Kidney (tissue), 14 donors: ENCODE measurements around the gene PPARG. TPM values are rescaled to one million over a fixed set of nuclear protein-coding genes. Genes with fewer than 3 reads are reported as not detected.
"Not testable (repeated sequence)": the region's sequence is repeated elsewhere in the genome, so short reads cannot be mapped to it uniquely, and the experiment has no call there.

Source experiments
- DNase-seq, 5 donors: peaks; one replicate each; pipeline ENCODE4 v3.0.0-alpha.2; 2013 to 2020
- FAIRE-seq: peaks from 2 replicates; lab custom pipeline; 2012; peaks lifted over from hg19 to GRCh38; lab: Jason Lieb, UNC
- H3K27ac ChIP-seq, 2 donors: one replicate each; pipeline ENCODE4 v1.7.0; 2013; ENCODE audit warnings: low read depth in 2 of 2, low read length in 2 of 2, inconsistent platforms in 1 of 2
- H3K27me3 ChIP-seq: one replicate; pipeline ENCODE4 v1.7.1; 2013; ENCODE audit warnings: low read length, inconsistent platforms; ENCODE audit not compliant: control insufficient read depth, insufficient read depth
- H3K36me3 ChIP-seq, 3 donors: one replicate each; pipeline versions ENCODE4 v1.7.0 to v1.7.1; 2013; ENCODE audit warnings: low read length in 3 of 3, control low read depth in 1 of 3, inconsistent platforms in 1 of 3; ENCODE audit not compliant: insufficient read depth in 3 of 3, control insufficient read depth in 2 of 3
- H3K4me1 ChIP-seq, 3 donors: one replicate each; pipeline versions ENCODE4 v1.7.0 to v1.7.1; 2013; ENCODE audit warnings: low read length in 3 of 3, inconsistent platforms in 1 of 3, low read depth in 1 of 3; ENCODE audit not compliant: control insufficient read depth in 2 of 3, insufficient read depth in 2 of 3
- H3K4me3 ChIP-seq, 3 donors: one replicate each; pipeline versions ENCODE4 v1.7.0 to v1.8.1; 2013; ENCODE audit warnings: low read length in 3 of 3, control low read depth in 1 of 3, inconsistent platforms in 1 of 3
- H3K9ac ChIP-seq, 3 donors: one replicate each; pipeline versions ENCODE4 v1.7.0 to v1.7.1; 2013; ENCODE audit warnings: low read length in 3 of 3, control low read depth in 1 of 3, inconsistent platforms in 1 of 3
- H3K9me3 ChIP-seq, 3 donors: one replicate each; pipeline versions ENCODE4 v1.7.0 to v1.7.1; 2013; ENCODE audit warnings: low read length in 3 of 3, control low read depth in 1 of 3, inconsistent platforms in 1 of 3; ENCODE audit not compliant: control insufficient read depth in 2 of 3, insufficient read depth in 1 of 3
- intact Hi-C: fragments of 100-400 bp; cut with DNase I; formaldehyde crosslinking; loops from one replicate; pipeline ENCODE4 v1.11.1; 2022
- polyA plus RNA-seq: library from polyadenylated mRNA; stranded (reverse); fragments of 350-450 nt; fragmentation: Illumina TruSeq; extraction: RNeasy Lipid Tissue Mini Kit (QIAGEN cat#74804); gene quantifications from one replicate; pipeline ENCODE4 v1.2.3, GENCODE V29; 2014; ENCODE audit warnings: low read depth, low replicate concordance; ENCODE audit not compliant: insufficient read depth
- total RNA-seq: library from RNA; stranded (reverse); fragmentation: NEBNext Ultra II Directional; extraction: Animal tissue kit (Norgen Biotek cat#: 25700); gene quantifications from one replicate; pipeline ENCODE4 v1.2.1, GENCODE V29; 2021
- TF ChIP-seq, protein P1 (sequence below): IDR thresholded peaks from 3 replicates; pipeline ENCODE4 v1.5.1; 2012; ENCODE audit warnings: mild to moderate bottlenecking, moderate library complexity, borderline replicate concordance; ENCODE audit not compliant: insufficient read depth; ENCODE audit errors: extremely low read depth
- donor health status: control.
- donor health status: control.
- donor health status: control.
- donor health status: control.
- donor health status: control.
- donor health status: DM: yes; HTN: yes; CAD: no.
- donor health status: Normal renal cell carcinoma (clear cell type).

Gene PPARG
- total and polyA plus RNA-seq, 2 donors from 2014 or later, result 19.0 to 19.2 TPM

DNA sequence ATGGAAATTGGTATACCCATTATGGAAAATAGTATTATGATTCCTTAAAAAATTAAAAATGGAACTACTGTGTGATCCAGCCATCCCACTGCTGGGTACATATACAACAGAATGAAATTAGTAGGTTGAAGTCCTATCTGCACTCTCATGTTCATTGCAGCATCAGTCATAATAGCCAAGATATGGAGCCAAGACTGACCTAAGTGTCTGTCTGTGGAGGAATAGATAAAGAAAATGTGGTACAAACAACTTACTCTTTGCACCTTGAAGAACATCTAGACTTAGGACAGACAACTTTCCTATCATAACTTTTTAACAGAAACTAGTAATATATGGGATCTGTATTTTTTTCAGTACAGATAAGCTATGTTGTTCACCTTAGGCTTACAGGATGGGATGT, 30.0 kb upstream of the PPARG start:
- Histone ChIP-seq H3K4me3 (no peak overlapping the region), H3K27ac (no peak overlapping the region), H3K9me3 (no peaks in the 10 kb centered on the region), H3K4me1 (no peaks in the 10 kb centered on the region), H3K27me3 (no peaks in the 10 kb centered on the region), H3K36me3 (no peaks in the 10 kb centered on the region), H3K9ac (no peak overlapping the region)
- DNase-seq (no peak), FAIRE-seq (no peak)
- intact Hi-C loops, result no loop called here
- TF ChIP-seq, protein P1, sequence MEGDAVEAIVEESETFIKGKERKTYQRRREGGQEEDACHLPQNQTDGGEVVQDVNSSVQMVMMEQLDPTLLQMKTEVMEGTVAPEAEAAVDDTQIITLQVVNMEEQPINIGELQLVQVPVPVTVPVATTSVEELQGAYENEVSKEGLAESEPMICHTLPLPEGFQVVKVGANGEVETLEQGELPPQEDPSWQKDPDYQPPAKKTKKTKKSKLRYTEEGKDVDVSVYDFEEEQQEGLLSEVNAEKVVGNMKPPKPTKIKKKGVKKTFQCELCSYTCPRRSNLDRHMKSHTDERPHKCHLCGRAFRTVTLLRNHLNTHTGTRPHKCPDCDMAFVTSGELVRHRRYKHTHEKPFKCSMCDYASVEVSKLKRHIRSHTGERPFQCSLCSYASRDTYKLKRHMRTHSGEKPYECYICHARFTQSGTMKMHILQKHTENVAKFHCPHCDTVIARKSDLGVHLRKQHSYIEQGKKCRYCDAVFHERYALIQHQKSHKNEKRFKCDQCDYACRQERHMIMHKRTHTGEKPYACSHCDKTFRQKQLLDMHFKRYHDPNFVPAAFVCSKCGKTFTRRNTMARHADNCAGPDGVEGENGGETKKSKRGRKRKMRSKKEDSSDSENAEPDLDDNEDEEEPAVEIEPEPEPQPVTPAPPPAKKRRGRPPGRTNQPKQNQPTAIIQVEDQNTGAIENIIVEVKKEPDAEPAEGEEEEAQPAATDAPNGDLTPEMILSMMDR, result no peak

DNA sequence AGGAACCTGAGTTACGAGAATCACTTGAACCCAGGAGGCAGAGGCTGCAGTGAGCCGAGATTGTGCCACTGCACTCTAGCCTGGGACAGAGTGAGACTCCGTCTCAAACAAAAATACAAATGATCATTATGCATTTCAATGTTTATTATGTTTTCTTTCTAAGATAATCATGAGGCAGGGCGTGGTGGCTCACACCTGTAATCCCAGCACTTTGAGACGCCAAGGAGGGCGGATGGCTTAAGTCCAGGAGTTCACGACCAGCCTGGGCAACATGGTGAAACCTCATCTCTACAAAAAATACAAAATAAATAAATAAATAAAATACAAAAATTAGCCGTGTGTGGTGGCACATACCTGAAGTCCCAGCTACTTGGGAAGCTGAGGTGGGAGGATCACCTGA, 26.7 kb upstream of the PPARG start:
- intact Hi-C loops, H3K36me3 ChIP-seq, DNase-seq, H3K27me3 ChIP-seq, H3K4me3 ChIP-seq, H3K4me1 ChIP-seq, H3K9ac ChIP-seq, H3K9me3 ChIP-seq, H3K27ac ChIP-seq, FAIRE-seq: not testable (repeated sequence)

DNA sequence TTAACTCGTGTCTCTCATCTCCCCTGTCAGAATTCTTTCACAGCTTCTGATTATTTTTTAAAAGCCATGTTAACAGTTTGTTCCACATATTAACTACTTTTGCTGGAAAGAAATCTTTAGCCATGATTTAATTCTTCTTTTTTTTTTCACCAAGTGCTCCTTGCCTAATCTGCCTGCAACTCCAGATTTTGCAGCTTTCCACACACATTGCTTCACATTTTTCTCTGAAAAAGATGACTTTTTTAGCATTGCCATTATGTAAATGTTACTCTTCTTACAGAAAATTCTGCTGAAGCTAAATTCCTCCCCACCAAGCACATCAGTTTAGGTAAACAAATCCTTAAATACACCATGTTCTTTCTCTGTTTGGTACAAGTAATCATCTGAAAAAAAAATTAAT, 23.4 kb upstream of the PPARG start:
- intact Hi-C loops, result no loop called here
- Histone ChIP-seq H3K27me3 (no peaks in the 10 kb centered on the region), H3K36me3 (no peaks in the 10 kb centered on the region), H3K27ac (no peak overlapping the region), H3K9me3 (no peaks in the 10 kb centered on the region), H3K4me1 (no peaks in the 10 kb centered on the region), H3K9ac (no peak overlapping the region), H3K4me3 (no peak overlapping the region)
- TF ChIP-seq, protein P1, result no peak
- FAIRE-seq (no peak), DNase-seq (no peak)

GRCh38 chr3:12266038-12266437, 22.8 kb upstream of the PPARG start:
- no peak overlapping the region for H3K4me3 ChIP-seq
- H3K36me3 ChIP-seq, result no peaks in the 10 kb centered on the region
- no peak for FAIRE-seq
- H3K27ac ChIP-seq, result no peak overlapping the region
- intact Hi-C loops, result no loop called here
- TF ChIP-seq, protein P1, result no peak
- no peaks in the 10 kb centered on the region for H3K9me3 ChIP-seq
- DNase-seq, result no peak
- H3K27me3 ChIP-seq, result no peaks in the 10 kb centered on the region
- H3K4me1 ChIP-seq, result no peaks in the 10 kb centered on the region
- no peak overlapping the region for H3K9ac ChIP-seq
